Stomach smooth muscle (tissue), 2 donors: ENCODE data around the gene GOT1.

ENCODE experiments used
- H3K27ac ChIP-seq: one replicate; pipeline ENCODE4 v1.7.0; 2013; ENCODE audit warnings: mild to moderate bottlenecking, low read length, inconsistent platforms
- H3K27me3 ChIP-seq, 2 donors: one replicate each; pipeline ENCODE4 v1.7.0; 2013; ENCODE audit warnings: low read length in 2 of 2; ENCODE audit not compliant: insufficient read depth in 2 of 2, control insufficient read depth in 1 of 2
- H3K36me3 ChIP-seq, 2 donors: one replicate each; pipeline ENCODE4 v1.7.0; 2013; ENCODE audit warnings: low read length in 2 of 2; ENCODE audit not compliant: control insufficient read depth in 2 of 2, insufficient read depth in 2 of 2
- H3K4me1 ChIP-seq: one replicate; pipeline ENCODE4 v1.7.0; 2013; ENCODE audit warnings: low read length; ENCODE audit not compliant: control insufficient read depth, insufficient read depth
- H3K4me3 ChIP-seq, 2 donors: one replicate each; pipeline ENCODE4 v1.7.0; 2013; ENCODE audit warnings: low read length in 2 of 2
- H3K9ac ChIP-seq, 2 donors: one replicate each; pipeline ENCODE4 v1.7.0; 2013; ENCODE audit warnings: low read length in 2 of 2, mild to moderate bottlenecking in 1 of 2
- H3K9me3 ChIP-seq, 2 donors: one replicate each; pipeline ENCODE4 v1.7.0; 2013; ENCODE audit warnings: low read length in 2 of 2; ENCODE audit not compliant: control insufficient read depth in 2 of 2
- donor health status: healthy.
- donor health status: Pancreatic carcinoma.

The GOT1 gene

GRCh38 chr10:99365311-99365710, 65.1 kb downstream of the GOT1 start:
- no peak overlapping the region for H3K4me3 ChIP-seq
- H3K27ac ChIP-seq, result no peak overlapping the region
- H3K9me3 ChIP-seq, result no peaks in the 10 kb centered on the region
- no peak overlapping the region for H3K9ac ChIP-seq
- H3K27me3 ChIP-seq, result no peaks in the 10 kb centered on the region
- no peaks in the 10 kb centered on the region for H3K36me3 ChIP-seq
- no peaks in the 10 kb centered on the region for H3K4me1 ChIP-seq

- H3K4me1 ChIP-seq, result no peaks in the 10 kb centered on the region
- no peak overlapping the region for H3K9ac ChIP-seq
- H3K4me3 ChIP-seq, result no peak overlapping the region
- no peak overlapping the region for H3K27ac ChIP-seq
- no peaks in the 10 kb centered on the region for H3K36me3 ChIP-seq
- H3K27me3 ChIP-seq, result no peaks in the 10 kb centered on the region
- H3K9me3 ChIP-seq, result no peaks in the 10 kb centered on the region
Observed at GRCh38 chr10:99364125-99364524, 66.3 kb downstream of the GOT1 start.

GRCh38 chr10:99360934-99361333, 69.5 kb downstream of the GOT1 start:
- H3K27me3 ChIP-seq, result no peaks in the 10 kb centered on the region
- H3K36me3 ChIP-seq, result no peaks in the 10 kb centered on the region
- H3K9ac ChIP-seq, result no peak overlapping the region
- no peaks in the 10 kb centered on the region for H3K9me3 ChIP-seq
- no peaks in the 10 kb centered on the region for H3K4me1 ChIP-seq
- no peak overlapping the region for H3K4me3 ChIP-seq
- no peak overlapping the region for H3K27ac ChIP-seq

- H3K27ac ChIP-seq, result no peak overlapping the region
Observed at GRCh38 chr10:99358101-99358500, 72.3 kb downstream of the GOT1 start.

GRCh38 chr10:99357691-99358090, 72.7 kb downstream of the GOT1 start:
- no peaks in the 10 kb centered on the region for H3K27me3 ChIP-seq
- no peak overlapping the region for H3K9ac ChIP-seq
- H3K9me3 ChIP-seq, result no peaks in the 10 kb centered on the region
- H3K27ac ChIP-seq, result no peak overlapping the region
- H3K36me3 ChIP-seq, result no peaks in the 10 kb centered on the region
- no peak overlapping the region for H3K4me3 ChIP-seq
- no peaks in the 10 kb centered on the region for H3K4me1 ChIP-seq

More at GRCh38 chr10:99358101-99358500, 72.3 kb downstream of the GOT1 start:
- Histone ChIP-seq H3K9me3 (no peaks in the 10 kb centered on the region), H3K36me3 (no peaks in the 10 kb centered on the region), H3K4me3 (no peak overlapping the region), H3K9ac (no peak overlapping the region), H3K27me3 (no peaks in the 10 kb centered on the region), H3K4me1 (no peaks in the 10 kb centered on the region)

GRCh38 chr10:99353182-99353581, 77.2 kb downstream of the GOT1 start:
- Histone ChIP-seq H3K27ac (no peak overlapping the region), H3K36me3 (no peaks in the 10 kb centered on the region), H3K9ac (no peak overlapping the region), H3K27me3 (no peaks in the 10 kb centered on the region), H3K4me1 (no peaks in the 10 kb centered on the region), H3K4me3 (no peak overlapping the region), H3K9me3 (no peaks in the 10 kb centered on the region)

- Histone ChIP-seq H3K27me3 (no peaks in the 10 kb centered on the region), H3K27ac (no peak overlapping the region), H3K4me1 (no peaks in the 10 kb centered on the region), H3K4me3 (no peak overlapping the region), H3K9me3 (no peaks in the 10 kb centered on the region), H3K9ac (no peak overlapping the region), H3K36me3 (no peaks in the 10 kb centered on the region)
Observed at GRCh38 chr10:99347672-99348071, 82.8 kb downstream of the GOT1 start.
